NT2/D1 (cell line): Measurements from ENCODE around the gene MYO5C.

Source experiments
- SUZ12 ChIP-seq: IDR thresholded peaks from 2 replicates; pipeline ENCODE4 v1.6.1; 2011; ENCODE audit not compliant: insufficient read length, insufficient read depth; ENCODE audit errors: extremely low read depth
- ZNF274 ChIP-seq: IDR thresholded peaks from 2 replicates; pipeline ENCODE4 v1.6.1; 2011; ENCODE audit warnings: mild to moderate bottlenecking, low read depth, low read length

- no peak for TF ChIP-seq SUZ12
- no peak for TF ChIP-seq ZNF274
Measured at GRCh38 chr15:52303093-52303772, 7.6 kb upstream of the MYO5C start.
